Stimulated activated memory B cell treated with anti-CD40 and anti-IgM and Interleukin-4, amounts not matched to agents 10 μg/mL and 1 μg/mL and 100 μg/mL, for 72 hours (primary cell): Measurements from ENCODE around the gene ZNF652.

Source experiments
- ATAC-seq: fragments of 150-1000 bp; cut with Tn5 transposase; 2 replicates; pipeline ENCODE4 v1.10.0; 2021
- H3K27ac Mint-ChIP-seq: one replicate; pipeline ENCODE4 v1.8.0; 2022; ENCODE audit warnings: mild to moderate bottlenecking, mixed read lengths
- H3K27me3 Mint-ChIP-seq: one replicate; pipeline ENCODE4 v1.8.0; 2022; ENCODE audit warnings: mixed read lengths
- H3K36me3 Mint-ChIP-seq: one replicate; pipeline ENCODE4 v1.8.0; 2022; ENCODE audit warnings: mixed read lengths
- H3K4me1 Mint-ChIP-seq: one replicate; pipeline ENCODE4 v1.8.0; 2022; ENCODE audit warnings: mixed read lengths
- H3K4me3 Mint-ChIP-seq: one replicate; pipeline ENCODE4 v1.8.0; 2022; ENCODE audit warnings: mild to moderate bottlenecking, moderate library complexity, mixed read lengths
- H3K9me3 Mint-ChIP-seq: one replicate; pipeline ENCODE4 v1.8.0; 2022; ENCODE audit warnings: mixed read lengths

The ZNF652 gene

DNA sequence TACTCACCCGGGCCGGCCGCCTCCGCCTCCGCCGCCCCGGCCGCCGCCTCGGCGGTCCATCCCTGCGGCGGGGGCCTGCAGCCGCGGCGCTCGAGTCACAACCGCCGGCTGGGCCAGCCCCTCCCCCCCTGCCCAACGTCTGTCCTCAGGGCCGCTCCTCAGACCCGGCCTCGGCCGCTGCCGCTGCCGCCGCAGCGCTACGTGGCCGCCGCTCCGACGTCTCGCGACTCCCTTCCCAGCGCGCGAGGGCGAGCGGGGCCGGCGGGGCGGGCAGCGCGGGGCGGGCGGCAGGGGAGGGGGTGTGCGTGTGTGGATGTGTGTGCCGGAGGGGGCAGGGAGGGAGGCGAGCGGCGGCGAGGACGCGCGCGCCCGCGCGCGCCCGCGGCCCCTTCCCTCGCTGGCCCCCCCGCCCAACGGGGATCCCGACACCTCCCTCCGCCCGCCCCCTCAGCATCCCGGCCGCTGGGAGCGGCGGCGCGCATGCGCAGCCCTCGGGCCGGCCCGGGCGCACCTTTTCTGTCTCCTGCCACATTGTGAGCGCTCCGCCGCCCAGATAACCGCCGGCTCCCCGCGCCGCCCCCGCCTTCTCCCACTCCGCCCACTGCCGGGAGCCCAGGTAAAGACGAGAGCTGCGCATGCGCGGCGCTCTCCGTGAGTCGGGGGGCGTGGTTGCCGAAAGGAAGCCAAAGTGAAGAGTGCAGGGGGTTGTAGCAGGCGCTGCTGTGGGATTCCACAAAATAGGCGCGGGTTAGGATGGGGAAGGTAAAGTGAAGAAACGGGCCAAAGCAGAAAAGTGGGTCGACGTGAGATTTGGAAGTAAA lies at the start of gene ZNF652:
ZNF652 (minus strand) TSS at position 349 of the 821 bp plus-strand sequence. CDS start 44,525 bp downstream, outside the sequence.
- Mint-ChIP-seq H3K9me3 (no peaks in the 10 kb centered on the region), H3K27ac (peak within 1 kb of the TSS; percentile 83), H3K4me1 (peaks cover 53% of the 10 kb centered on the region), H3K36me3 (peaks cover 5% of the 10 kb centered on the region), H3K27me3 (no peaks in the 10 kb centered on the region), H3K4me3 (peak within 1 kb of the TSS; percentile 90)
- peak; percentile 81 for ATAC-seq

GRCh38 chr17:49409066-49409465 lies 47.0 kb upstream of the ZNF652 start:
- no peak for ATAC-seq
- Mint-ChIP-seq H3K36me3 (peaks cover 67% of the 10 kb centered on the region), H3K4me3 (no peak overlapping the region), H3K4me1 (peaks cover 27% of the 10 kb centered on the region), H3K9me3 (no peaks in the 10 kb centered on the region), H3K27ac (no peak overlapping the region), H3K27me3 (no peaks in the 10 kb centered on the region)

DNA sequence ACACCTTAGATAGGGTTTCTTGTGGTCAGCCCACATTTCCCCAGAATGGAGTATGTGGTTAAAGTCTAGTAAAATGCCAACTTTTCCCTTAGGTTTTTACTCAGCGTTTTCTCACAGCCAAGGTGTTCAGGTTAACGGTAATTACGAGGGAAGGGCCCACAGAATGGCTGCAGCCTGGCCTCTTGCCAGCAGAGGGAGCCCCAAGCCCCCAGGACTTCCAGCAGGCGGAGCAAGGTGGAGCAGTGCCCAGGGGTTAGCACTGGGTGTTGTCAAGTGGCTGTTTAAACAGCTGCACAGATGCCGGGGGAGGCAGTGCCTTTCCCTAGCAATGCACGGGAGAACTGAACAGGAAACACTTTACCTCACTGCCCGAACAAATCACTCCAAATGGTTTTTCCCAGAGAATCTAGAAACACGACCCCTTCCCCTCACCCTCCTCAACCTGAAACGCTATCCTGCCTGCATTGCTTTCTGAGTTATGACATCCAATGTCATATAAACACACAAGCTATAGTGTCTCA lies 46.0 kb upstream of the ZNF652 start:
- peaks cover 74% of the 10 kb centered on the region for H3K36me3 Mint-ChIP-seq
- H3K9me3 Mint-ChIP-seq = no peaks in the 10 kb centered on the region
- no peaks in the 10 kb centered on the region for H3K27me3 Mint-ChIP-seq
- peak overlapping the region; percentile 5 for H3K27ac Mint-ChIP-seq
- ATAC-seq = peak; percentile 92
- peaks cover 33% of the 10 kb centered on the region for H3K4me1 Mint-ChIP-seq
- H3K4me3 Mint-ChIP-seq = no peak overlapping the region

DNA sequence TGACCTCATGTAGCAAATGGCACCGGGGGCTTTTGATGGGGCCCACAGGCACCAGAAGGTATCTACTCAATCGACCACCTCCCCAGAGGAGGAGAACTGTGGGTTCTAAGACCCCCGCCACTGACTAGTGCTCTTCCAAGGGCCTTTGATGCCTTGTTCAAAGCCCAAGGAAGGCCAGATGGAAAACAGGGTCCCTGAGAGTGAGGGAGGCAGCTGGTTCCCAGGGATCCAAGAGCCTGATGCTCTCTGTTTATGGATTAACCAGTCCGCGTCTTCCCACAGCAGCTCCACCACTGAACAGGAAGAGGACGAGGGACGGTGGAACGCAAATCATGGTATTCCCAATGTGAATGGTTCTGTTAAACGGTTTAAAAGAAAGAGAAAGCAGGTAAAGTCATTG lies 45.0 kb upstream of the ZNF652 start:
- ATAC-seq = no peak
- Mint-ChIP-seq H3K27me3 (no peaks in the 10 kb centered on the region), H3K27ac (no peak overlapping the region), H3K4me1 (peaks cover 33% of the 10 kb centered on the region), H3K36me3 (peaks cover 81% of the 10 kb centered on the region), H3K4me3 (no peak overlapping the region), H3K9me3 (no peaks in the 10 kb centered on the region)

DNA sequence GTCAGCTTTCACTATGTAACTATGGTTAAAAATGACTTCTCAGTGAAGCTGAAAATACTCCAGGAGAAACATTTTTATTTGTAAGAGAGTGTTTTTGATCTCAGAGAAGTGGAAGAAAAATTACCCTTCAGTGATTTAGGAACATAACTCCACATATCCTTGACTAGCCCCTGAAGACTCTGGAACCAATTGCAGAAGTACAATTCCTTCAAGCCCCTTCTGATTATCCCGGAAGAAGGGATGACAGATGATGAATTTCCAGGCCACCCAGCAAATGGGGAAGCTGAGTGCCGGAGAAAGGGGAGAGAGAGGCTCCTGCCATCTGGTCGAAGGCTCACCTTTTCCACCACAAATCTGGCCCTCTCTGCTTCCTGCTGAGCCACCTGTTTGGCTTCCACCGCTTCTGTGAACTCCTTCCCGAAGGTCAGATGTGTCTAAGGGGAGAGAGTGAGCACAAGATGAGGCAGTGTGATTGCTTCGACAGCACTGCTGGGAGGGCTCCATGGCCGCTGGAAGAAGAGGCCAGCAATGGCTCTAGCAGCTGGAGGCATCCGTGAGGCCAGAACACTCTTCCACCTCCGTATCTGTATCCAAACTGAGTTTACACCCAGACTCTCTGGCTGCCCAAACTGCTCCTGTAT lies 44.5 kb upstream of the ZNF652 start:
- peaks cover 79% of the 10 kb centered on the region for H3K36me3 Mint-ChIP-seq
- ATAC-seq = no peak
- H3K27ac Mint-ChIP-seq = no peak overlapping the region
- H3K4me1 Mint-ChIP-seq = peaks cover 33% of the 10 kb centered on the region
- no peaks in the 10 kb centered on the region for H3K9me3 Mint-ChIP-seq
- H3K27me3 Mint-ChIP-seq = no peaks in the 10 kb centered on the region
- no peak overlapping the region for H3K4me3 Mint-ChIP-seq

- Mint-ChIP-seq H3K4me3 (no peak overlapping the region), H3K4me1 (peaks cover 33% of the 10 kb centered on the region), H3K36me3 (peaks cover 74% of the 10 kb centered on the region), H3K27me3 (no peaks in the 10 kb centered on the region), H3K27ac (peak overlapping the region; percentile 85), H3K9me3 (no peaks in the 10 kb centered on the region)
- no peak for ATAC-seq
These were observed 42.9 kb upstream of the ZNF652 start for GRCh38 chr17:49404906-49405305.

DNA sequence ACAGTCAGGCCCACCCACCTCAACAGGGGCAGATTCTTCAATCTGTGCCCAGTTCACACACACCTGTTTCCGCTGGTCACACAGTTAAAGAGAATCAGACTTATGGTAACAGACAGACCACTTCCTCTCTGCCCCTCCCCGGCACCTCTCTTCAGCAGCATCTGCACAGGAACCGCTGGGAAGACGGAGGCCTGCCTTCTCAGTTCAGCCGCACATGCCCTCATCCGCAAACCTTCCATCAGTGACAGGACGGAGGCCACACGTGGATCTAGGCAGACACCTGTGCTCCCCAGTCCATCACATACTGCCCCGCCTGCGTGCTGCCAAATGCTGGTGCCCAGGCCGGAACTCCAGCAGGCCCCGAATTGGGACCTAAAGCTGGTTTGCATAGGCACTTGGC lies 42.3 kb upstream of the ZNF652 start:
- Mint-ChIP-seq H3K27me3 (no peaks in the 10 kb centered on the region), H3K4me1 (peaks cover 33% of the 10 kb centered on the region), H3K36me3 (peaks cover 72% of the 10 kb centered on the region), H3K27ac (peak overlapping the region; percentile 85), H3K4me3 (no peak overlapping the region), H3K9me3 (no peaks in the 10 kb centered on the region)
- peak; percentile 86 for ATAC-seq

GRCh38 chr17:49403514-49404289 lies 41.7 kb upstream of the ZNF652 start:
- H3K9me3 Mint-ChIP-seq = no peaks in the 10 kb centered on the region
- H3K4me3 Mint-ChIP-seq = no peak overlapping the region
- peak overlapping the region; percentile 85 for H3K27ac Mint-ChIP-seq
- no peak for ATAC-seq
- peaks cover 65% of the 10 kb centered on the region for H3K36me3 Mint-ChIP-seq
- peaks cover 27% of the 10 kb centered on the region for H3K4me1 Mint-ChIP-seq
- H3K27me3 Mint-ChIP-seq = no peaks in the 10 kb centered on the region

GRCh38 chr17:49402706-49403105 lies 40.7 kb upstream of the ZNF652 start:
- H3K4me3 Mint-ChIP-seq = no peak overlapping the region
- no peak overlapping the region for H3K27ac Mint-ChIP-seq
- H3K36me3 Mint-ChIP-seq = peaks cover 55% of the 10 kb centered on the region
- no peaks in the 10 kb centered on the region for H3K9me3 Mint-ChIP-seq
- H3K27me3 Mint-ChIP-seq = no peaks in the 10 kb centered on the region
- ATAC-seq = no peak
- H3K4me1 Mint-ChIP-seq = peaks cover 17% of the 10 kb centered on the region

- Mint-ChIP-seq H3K27ac (no peak overlapping the region), H3K36me3 (peaks cover 52% of the 10 kb centered on the region), H3K4me3 (no peak overlapping the region), H3K9me3 (no peaks in the 10 kb centered on the region), H3K4me1 (peaks cover 16% of the 10 kb centered on the region), H3K27me3 (no peaks in the 10 kb centered on the region)
- no peak for ATAC-seq
These were observed 40.0 kb upstream of the ZNF652 start for GRCh38 chr17:49401971-49402611.

DNA sequence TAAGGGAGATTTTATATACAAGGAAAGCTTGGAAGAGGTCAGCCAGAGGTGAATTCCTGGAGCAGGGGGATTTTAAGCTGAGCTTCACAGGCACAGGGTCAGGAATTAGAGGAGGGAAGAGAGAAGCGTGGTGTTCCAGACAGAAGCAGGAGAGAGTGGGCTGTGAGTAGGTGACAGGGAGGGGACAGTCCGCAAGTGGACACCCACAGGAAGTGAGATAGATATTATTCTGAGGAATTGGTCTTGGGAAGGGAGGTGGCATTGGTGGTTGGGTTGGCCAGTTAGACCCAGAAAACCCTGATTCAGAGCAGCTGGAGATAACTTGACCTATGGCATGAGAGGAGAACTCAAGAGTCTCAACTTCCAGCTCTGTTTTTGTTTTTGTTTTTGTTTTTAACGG lies 37.9 kb upstream of the ZNF652 start:
- Mint-ChIP-seq H3K9me3 (no peaks in the 10 kb centered on the region), H3K27me3 (no peaks in the 10 kb centered on the region), H3K27ac (no peak overlapping the region), H3K4me1 (peaks cover 15% of the 10 kb centered on the region), H3K36me3 (peaks cover 34% of the 10 kb centered on the region), H3K4me3 (no peak overlapping the region)
- no peak for ATAC-seq

- Mint-ChIP-seq H3K27ac (no peak overlapping the region), H3K27me3 (no peaks in the 10 kb centered on the region), H3K4me1 (peaks cover 9% of the 10 kb centered on the region), H3K4me3 (no peak overlapping the region), H3K9me3 (no peaks in the 10 kb centered on the region), H3K36me3 (peaks cover 13% of the 10 kb centered on the region)
- no peak for ATAC-seq
These were observed 35.5 kb upstream of the ZNF652 start for GRCh38 chr17:49397586-49397985.

GRCh38 chr17:49393491-49394255 lies 31.6 kb upstream of the ZNF652 start:
- Mint-ChIP-seq H3K36me3 (no peaks in the 10 kb centered on the region), H3K4me1 (peaks cover 40% of the 10 kb centered on the region), H3K9me3 (no peaks in the 10 kb centered on the region), H3K4me3 (no peak overlapping the region), H3K27ac (peak overlapping the region; percentile 62), H3K27me3 (no peaks in the 10 kb centered on the region)
- no peak for ATAC-seq
